Measurements from ENCODE around the gene FMN1.
A peak's percentile ranks its signal among the peaks of the same experiment; 100 is the strongest.

Gene FMN1

GRCh38 chr15:33068511-33068990 is 126.0 kb downstream of the FMN1 start:
- FAIRE-seq (no peak), DNase-seq (ENCODE audit: insufficient read length, low spot score) (no peak)

GRCh38 chr15:33068007-33068481 is 126.5 kb downstream of the FMN1 start:
- FAIRE-seq (no peak), DNase-seq (ENCODE audit: insufficient read length, low spot score) (no peak)

- no peak for FAIRE-seq
- DNase-seq (ENCODE audit: insufficient read length, low spot score) = peak; percentile 37
Measured at GRCh38 chr15:33067456-33067855, 127.1 kb downstream of the FMN1 start.

GRCh38 chr15:33066584-33066983 is 127.9 kb downstream of the FMN1 start:
- FAIRE-seq = no peak
- no peak for DNase-seq (ENCODE audit: insufficient read length, low spot score)

- FAIRE-seq = no peak
Measured at GRCh38 chr15:33064878-33065277, 129.6 kb downstream of the FMN1 start.

GRCh38 chr15:33059184-33059583 is 135.3 kb downstream of the FMN1 start:
- no peak for FAIRE-seq
- DNase-seq (ENCODE audit: insufficient read length, low spot score) = no peak

More at GRCh38 chr15:33064878-33065277, 129.6 kb downstream of the FMN1 start:
- DNase-seq (ENCODE audit: insufficient read length, low spot score) = no peak

- no peak for FAIRE-seq
- DNase-seq (ENCODE audit: insufficient read length, low spot score) = no peak
Measured at GRCh38 chr15:33057845-33058244, 136.7 kb downstream of the FMN1 start.

- FAIRE-seq = no peak
Measured at GRCh38 chr15:33055962-33056361, 138.6 kb downstream of the FMN1 start.

GRCh38 chr15:33051528-33051927 is 143.0 kb downstream of the FMN1 start:
- FAIRE-seq = no peak
- no peak for DNase-seq (ENCODE audit: insufficient read length, low spot score)

More at GRCh38 chr15:33055962-33056361, 138.6 kb downstream of the FMN1 start:
- no peak for DNase-seq (ENCODE audit: insufficient read length, low spot score)

- DNase-seq (ENCODE audit: insufficient read length, low spot score) = no peak
- no peak for FAIRE-seq
Measured at GRCh38 chr15:33048255-33048654, 146.3 kb downstream of the FMN1 start.

GRCh38 chr15:33047077-33047476 is 147.4 kb downstream of the FMN1 start:
- FAIRE-seq = no peak
- DNase-seq (ENCODE audit: insufficient read length, low spot score) = no peak

- DNase-seq (ENCODE audit: insufficient read length, low spot score) = no peak
- no peak for FAIRE-seq
Measured at GRCh38 chr15:33046329-33046728, 148.2 kb downstream of the FMN1 start.

- DNase-seq (ENCODE audit: insufficient read length, low spot score) = no peak
- no peak for FAIRE-seq
Measured at GRCh38 chr15:33045066-33045810, 149.3 kb downstream of the FMN1 start.

- DNase-seq (ENCODE audit: insufficient read length, low spot score) = no peak
- FAIRE-seq = no peak
Measured at GRCh38 chr15:33044598-33044997, 149.9 kb downstream of the FMN1 start.

GRCh38 chr15:33043636-33044035 is 150.9 kb downstream of the FMN1 start:
- DNase-seq (ENCODE audit: insufficient read length, low spot score) (no peak), FAIRE-seq (no peak)

GRCh38 chr15:33040496-33040895 is 154.0 kb downstream of the FMN1 start:
- FAIRE-seq = no peak
- DNase-seq (ENCODE audit: insufficient read length, low spot score) = no peak

- no peak for FAIRE-seq
Measured at GRCh38 chr15:33034588-33034987, 159.9 kb downstream of the FMN1 start.

GRCh38 chr15:33032053-33032452 is 162.5 kb downstream of the FMN1 start:
- no peak for FAIRE-seq
- no peak for DNase-seq (ENCODE audit: insufficient read length, low spot score)

More at GRCh38 chr15:33034588-33034987, 159.9 kb downstream of the FMN1 start:
- DNase-seq (ENCODE audit: insufficient read length, low spot score) = no peak

GRCh38 chr15:33031324-33031821 is 163.1 kb downstream of the FMN1 start:
- FAIRE-seq = no peak
- no peak for DNase-seq (ENCODE audit: insufficient read length, low spot score)

GRCh38 chr15:33030315-33030714 is 164.2 kb downstream of the FMN1 start:
- FAIRE-seq = no peak
- DNase-seq (ENCODE audit: insufficient read length, low spot score) = no peak

- FAIRE-seq (no peak), DNase-seq (ENCODE audit: insufficient read length, low spot score) (no peak)
Measured at GRCh38 chr15:33029109-33029652, 165.3 kb downstream of the FMN1 start.

- DNase-seq (ENCODE audit: insufficient read length, low spot score) = no peak
- no peak for FAIRE-seq
Measured at GRCh38 chr15:33028495-33028894, 166.0 kb downstream of the FMN1 start.
